Measurements from ENCODE around the gene FNBP1L.
"Not testable (repeated sequence)": the region's sequence is repeated elsewhere in the genome, so short reads cannot be mapped to it uniquely, and the experiment has no call there.

FNBP1L gene

GRCh38 chr1:93537924-93538323, 90.0 kb downstream of the FNBP1L start:
- no peak for DNase-seq

- no peak for DNase-seq
Observed at GRCh38 chr1:93541045-93541444, 93.1 kb downstream of the FNBP1L start.

GRCh38 chr1:93542398-93542797, 94.5 kb downstream of the FNBP1L start:
- no peak for DNase-seq

- DNase-seq = no peak
Observed at GRCh38 chr1:93546162-93546863, 98.4 kb downstream of the FNBP1L start.

- DNase-seq = no peak
Observed at GRCh38 chr1:93549131-93549530, 101.2 kb downstream of the FNBP1L start.

- DNase-seq = no peak
Observed at GRCh38 chr1:93549811-93550210, 101.9 kb downstream of the FNBP1L start.

- DNase-seq = no peak
Observed at GRCh38 chr1:93552741-93553455, 105.0 kb downstream of the FNBP1L start.

GRCh38 chr1:93553886-93554490, 106.1 kb downstream of the FNBP1L start:
- not testable (repeated sequence) for DNase-seq

GRCh38 chr1:93554883-93555872, 107.3 kb downstream of the FNBP1L start:
- DNase-seq = no peak

GRCh38 chr1:93556291-93556690, 108.4 kb downstream of the FNBP1L start:
- no peak for DNase-seq

- DNase-seq = no peak
Observed at GRCh38 chr1:93559045-93559444, 111.1 kb downstream of the FNBP1L start.

GRCh38 chr1:93559695-93560094, 111.8 kb downstream of the FNBP1L start:
- no peak for DNase-seq

GRCh38 chr1:93565496-93566206, 117.7 kb downstream of the FNBP1L start:
- DNase-seq = no peak

GRCh38 chr1:93566227-93566626, 118.3 kb downstream of the FNBP1L start:
- DNase-seq = no peak

GRCh38 chr1:93567255-93567918, 119.5 kb downstream of the FNBP1L start:
- no peak for DNase-seq

GRCh38 chr1:93569489-93569888, 121.6 kb downstream of the FNBP1L start:
- DNase-seq = no peak

GRCh38 chr1:93571623-93572310, 123.8 kb downstream of the FNBP1L start:
- DNase-seq = no peak

GRCh38 chr1:93573940-93574469, 126.1 kb downstream of the FNBP1L start:
- no peak for DNase-seq

GRCh38 chr1:93574511-93574910, 126.6 kb downstream of the FNBP1L start:
- no peak for DNase-seq

GRCh38 chr1:93574991-93575390, 127.1 kb downstream of the FNBP1L start:
- no peak for DNase-seq

Measured in stimulated activated CD4-positive, alpha-beta T cell treated with anti-CD3 and anti-CD28 coated beads, Interleukin-4, amount 100 ng/mL, for 4 hours (primary cell).